Loucy (cell line): ENCODE measurements around the gene SLAMF6.

Experiments used
- CTCF ChIP-seq: fragments of 200-600 bp; sonication (generic); conservative IDR thresholded peaks from 2 replicates; pipeline ENCODE4 v1.5.1; 2014; ENCODE audit warnings: mild to moderate bottlenecking, antibody characterized with exemption, low read length
- EZH2phosphoT487 ChIP-seq: fragments of 200-600 bp; IDR thresholded peaks from 2 replicates; pipeline ENCODE4 v1.6.1; 2018; ENCODE audit warnings: antibody characterized with exemption, mild to moderate bottlenecking, moderate library complexity, borderline replicate concordance

GRCh38 chr1:160537714-160538665 is 14.9 kb upstream of the SLAMF6 start:
- TF ChIP-seq CTCF (no peak), EZH2phosphoT487 (no peak)
